GM10248 (cell line): Measurements from ENCODE around the gene PIGR.

Experiments
- CTCF ChIA-PET: fragments of 300-600 bp; sonication (Branson Sonifier 250); formaldehyde crosslinking; extraction: SDS; loops from one replicate; lab custom pipeline; 2021; ENCODE audit warnings: antibody characterized with exemption; lab: Yijun Ruan, JAX
- POLR2A ChIA-PET: fragments of 350-650 bp; sonication (Branson Sonifier 250); formaldehyde crosslinking; extraction: SDS; loops from one replicate; lab custom pipeline; 2020; ENCODE audit warnings: antibody characterized with exemption; lab: Yijun Ruan, JAX
- DNase-seq: peaks from one replicate; pipeline ENCODE4 v3.0.0; 2012; ENCODE audit errors: extremely low spot score
- CTCF ChIP-seq: IDR thresholded peaks from 2 replicates; pipeline ENCODE4 v1.5.1; 2012; ENCODE audit warnings: mild to moderate bottlenecking, low read depth; ENCODE audit errors: extremely low read depth, missing control alignments, control extremely low read depth

PIGR gene

DNA sequence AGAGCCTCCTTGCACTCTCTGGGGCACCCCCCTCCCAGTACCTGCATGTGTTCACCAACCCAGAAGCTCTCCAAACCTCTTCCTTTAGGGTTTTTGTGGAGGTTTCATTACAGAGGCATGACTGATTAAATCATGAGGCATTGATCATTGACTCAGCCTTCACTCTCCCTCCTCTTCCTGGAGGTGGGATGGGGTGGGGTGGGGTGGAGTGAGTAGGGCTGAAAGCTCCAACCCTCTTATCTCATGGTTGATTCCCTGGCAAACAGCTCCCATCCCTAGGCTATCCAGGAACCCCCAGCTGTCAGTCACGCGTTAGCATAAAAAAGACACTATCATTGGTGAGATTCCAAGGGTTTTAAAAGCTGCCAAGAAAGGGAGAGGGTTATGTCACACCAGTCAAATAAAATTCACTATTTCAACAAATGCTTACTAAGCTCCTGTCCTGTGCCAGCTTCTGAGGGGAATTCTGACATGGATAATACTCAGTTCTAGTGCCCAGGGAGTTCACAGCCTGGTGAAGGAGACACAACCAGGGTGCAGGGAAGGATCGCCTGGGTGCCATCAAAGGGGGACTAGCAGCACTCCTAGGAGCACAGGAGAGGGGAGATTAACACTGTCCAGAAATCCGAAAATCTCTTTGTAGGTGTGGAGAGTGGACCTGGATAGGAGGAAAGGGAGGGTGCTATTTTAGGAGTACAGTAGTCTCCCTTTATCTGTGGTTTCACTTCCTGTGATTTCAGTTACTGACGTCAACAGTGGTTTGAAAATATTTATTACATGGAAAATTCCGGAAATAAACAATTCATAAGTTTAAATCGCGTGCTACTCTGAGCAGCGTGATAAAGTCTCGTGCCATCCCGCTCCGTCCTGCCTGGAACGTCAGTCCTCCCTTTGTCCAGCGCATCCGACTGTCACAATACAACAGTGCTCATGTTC lies 55.9 kb downstream of the PIGR start:
- ChIA-PET POLR2A (interaction anchor here (0.6 kb wide), 1 partner anchor 31 kb away, joined by 4 read pairs; no protein-coding TSS in a partner anchor), CTCF (interaction anchor here (0.7 to 1.9 kb wide), 3 partner anchors 22 to 46 kb away, joined by 3 to 7 read pairs (median 3); partner anchors contain the start of gene IL20)
- no peak for DNase-seq
- no peak for TF ChIP-seq CTCF

DNA sequence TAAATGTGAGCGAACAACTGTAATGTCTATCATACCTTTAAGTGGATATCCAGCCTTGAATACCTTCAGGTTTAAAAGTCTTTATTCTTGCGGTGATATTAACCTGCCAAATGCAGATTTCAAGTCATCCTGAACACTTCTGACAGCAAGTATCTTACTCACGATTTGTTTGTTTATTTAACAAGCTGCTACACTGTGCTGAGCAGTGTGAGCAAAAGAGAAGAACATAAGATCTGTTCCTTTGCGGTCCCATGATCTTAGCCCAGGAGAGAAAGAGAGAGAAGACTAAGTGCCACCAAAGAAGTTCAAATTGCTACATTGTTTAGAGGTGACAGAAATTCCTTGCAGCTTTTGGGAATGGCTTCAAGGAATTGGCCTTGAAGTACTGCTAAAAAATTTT lies 58.6 kb downstream of the PIGR start:
- TF ChIP-seq CTCF, result no peak
- CTCF ChIA-PET, result interaction anchor here (1.2 to 2.6 kb wide), 6 partner anchors 10 to 153 kb away, joined by 3 to 7 read pairs (median 4); no protein-coding TSS in a partner anchor
- POLR2A ChIA-PET, result no interaction called here
- no peak for DNase-seq

DNA sequence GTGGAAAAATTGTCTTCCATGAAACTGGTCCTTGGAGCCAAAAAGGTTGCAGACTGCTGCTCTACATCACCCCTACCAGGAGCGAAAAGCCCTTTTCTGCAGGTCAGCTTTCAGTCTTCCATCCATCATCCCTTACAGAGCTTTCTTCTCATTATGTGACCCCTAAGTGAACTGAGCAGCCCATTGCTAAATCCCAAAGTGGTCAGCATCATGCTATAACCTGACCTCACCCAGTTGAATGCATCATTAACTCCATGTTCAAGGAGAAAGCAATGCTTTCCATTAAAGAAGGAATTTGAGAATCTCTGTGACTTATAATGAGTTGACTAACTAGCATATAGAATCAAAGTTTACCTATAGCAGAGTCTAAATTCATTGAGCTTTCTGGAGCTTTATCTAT lies 59.4 kb downstream of the PIGR start:
- CTCF ChIA-PET, result interaction anchor here (1.2 to 2.6 kb wide), 6 partner anchors 9 to 95 kb away, joined by 3 to 8 read pairs (median 4); no protein-coding TSS in a partner anchor
- POLR2A ChIA-PET, result no interaction called here
- DNase-seq, result no peak
- no peak for TF ChIP-seq CTCF

- TF ChIP-seq CTCF, result no peak
- ChIA-PET CTCF (interaction anchor here (0.9 to 3.4 kb wide), 7 partner anchors 8 to 98 kb away, joined by 3 to 21 read pairs (median 5); partner anchors contain the start of genes FCMR and IL20), POLR2A (no interaction called here)
- no peak for DNase-seq
Measured at GRCh38 chr1:206885341-206886060, 60.8 kb downstream of the PIGR start.

DNA sequence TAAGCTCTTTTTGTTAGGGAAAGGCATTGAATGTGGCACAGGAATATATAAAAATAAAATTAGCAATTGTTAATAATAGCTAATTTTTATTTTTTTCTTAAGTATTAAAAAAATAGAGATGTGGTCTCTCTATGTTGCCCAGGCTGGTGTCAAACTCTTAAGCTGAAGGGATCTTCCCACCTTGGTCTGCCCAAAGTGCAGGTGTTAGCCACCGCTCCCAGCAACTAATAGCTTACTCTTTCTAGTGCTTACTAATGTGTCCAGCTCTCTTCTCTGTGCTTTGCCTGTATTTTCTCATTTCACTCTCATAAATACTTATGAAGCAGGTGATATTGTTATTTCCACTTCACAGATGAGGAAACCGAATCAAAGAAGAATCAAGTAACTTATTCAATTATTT lies 62.4 kb downstream of the PIGR start:
- POLR2A ChIA-PET, result no interaction called here
- CTCF ChIA-PET, result interaction anchor here (1.0 to 3.4 kb wide), 17 partner anchors 9 to 149 kb away, joined by 3 to 23 read pairs (median 4); partner anchors contain the start of genes FCMR and IL20
- no peak for DNase-seq
- TF ChIP-seq CTCF, result no peak

GRCh38 chr1:206883160-206883559 lies 63.1 kb downstream of the PIGR start:
- no peak for TF ChIP-seq CTCF

More at GRCh38 chr1:206883160-206883559, 63.1 kb downstream of the PIGR start:
- CTCF ChIA-PET, result interaction anchor here (1.0 to 3.4 kb wide), 11 partner anchors 9 to 98 kb away, joined by 3 to 23 read pairs (median 4); partner anchors contain the start of gene IL20
- POLR2A ChIA-PET, result no interaction called here
- no peak for DNase-seq
